Suprapubic skin (tissue), 4 donors: ENCODE data around the gene LIN37.

Experiments
- EP300 ChIP-seq: sonication (generic); formaldehyde crosslinking; IDR thresholded peaks from one replicate; pipeline ENCODE4 v1.6.1; 2017; ENCODE audit warnings: antibody characterized with exemption
- POLR2A ChIP-seq, 2 donors: fragments of 450-650 bp; IDR thresholded peaks; one replicate each; pipeline ENCODE4 v1.6.1; 2017; ENCODE audit warnings: antibody characterized with exemption in 2 of 2, mild to moderate bottlenecking in 2 of 2, moderate library complexity in 2 of 2
- POLR2AphosphoS5 ChIP-seq, 3 donors: sonication (generic); formaldehyde crosslinking; IDR thresholded peaks; one replicate each; pipeline ENCODE4 v1.6.1; 2017; ENCODE audit warnings: antibody characterized with exemption in 3 of 3
- TF ChIP-seq, protein P1 (sequence below), 2 donors: fragments of 200-600 bp in 1 of 2; fragments of 450-650 bp in 1 of 2; sonication (generic) in 1 of 2; IDR thresholded peaks; one replicate each; pipeline ENCODE4 v1.5.1; 2016 to 2019; ENCODE audit warnings: antibody characterized with exemption in 2 of 2, mild to moderate bottlenecking in 1 of 2, moderate library complexity in 1 of 2

DNA sequence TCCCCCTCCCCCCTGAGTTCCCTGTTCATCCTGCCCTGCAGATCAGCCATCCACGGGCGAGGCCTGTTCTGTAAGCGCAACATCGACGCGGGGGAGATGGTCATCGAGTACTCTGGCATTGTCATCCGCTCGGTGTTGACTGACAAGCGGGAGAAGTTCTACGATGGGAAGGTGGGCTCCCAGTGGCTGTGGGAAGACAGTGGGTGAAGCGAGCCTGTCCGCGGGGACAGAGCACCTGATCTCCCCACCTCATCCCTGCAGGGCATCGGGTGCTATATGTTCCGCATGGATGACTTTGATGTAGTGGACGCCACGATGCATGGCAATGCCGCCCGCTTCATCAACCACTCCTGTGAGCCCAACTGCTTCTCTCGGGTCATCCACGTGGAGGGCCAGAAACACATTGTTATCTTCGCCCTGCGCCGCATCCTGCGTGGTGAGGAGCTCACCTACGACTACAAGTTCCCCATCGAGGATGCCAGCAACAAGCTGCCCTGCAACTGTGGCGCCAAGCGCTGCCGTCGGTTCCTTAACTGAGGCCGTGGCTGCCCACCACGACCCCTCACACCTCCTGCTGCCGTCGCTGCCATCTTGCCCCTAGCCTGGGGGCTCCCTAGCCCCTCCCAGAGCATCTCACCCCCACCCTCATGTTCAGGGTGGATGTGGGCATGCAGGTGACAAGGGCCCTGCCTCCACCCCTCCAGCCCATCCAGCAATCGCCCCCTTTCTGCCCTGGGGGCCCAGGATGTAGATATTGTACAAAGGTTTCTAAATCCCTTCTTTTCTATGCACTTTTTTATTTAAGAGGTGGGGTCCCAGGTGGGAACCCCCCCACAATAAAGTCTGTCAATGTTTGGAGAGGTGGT, 10.1 kb upstream of the LIN37 start:
- TF ChIP-seq, protein P1, sequence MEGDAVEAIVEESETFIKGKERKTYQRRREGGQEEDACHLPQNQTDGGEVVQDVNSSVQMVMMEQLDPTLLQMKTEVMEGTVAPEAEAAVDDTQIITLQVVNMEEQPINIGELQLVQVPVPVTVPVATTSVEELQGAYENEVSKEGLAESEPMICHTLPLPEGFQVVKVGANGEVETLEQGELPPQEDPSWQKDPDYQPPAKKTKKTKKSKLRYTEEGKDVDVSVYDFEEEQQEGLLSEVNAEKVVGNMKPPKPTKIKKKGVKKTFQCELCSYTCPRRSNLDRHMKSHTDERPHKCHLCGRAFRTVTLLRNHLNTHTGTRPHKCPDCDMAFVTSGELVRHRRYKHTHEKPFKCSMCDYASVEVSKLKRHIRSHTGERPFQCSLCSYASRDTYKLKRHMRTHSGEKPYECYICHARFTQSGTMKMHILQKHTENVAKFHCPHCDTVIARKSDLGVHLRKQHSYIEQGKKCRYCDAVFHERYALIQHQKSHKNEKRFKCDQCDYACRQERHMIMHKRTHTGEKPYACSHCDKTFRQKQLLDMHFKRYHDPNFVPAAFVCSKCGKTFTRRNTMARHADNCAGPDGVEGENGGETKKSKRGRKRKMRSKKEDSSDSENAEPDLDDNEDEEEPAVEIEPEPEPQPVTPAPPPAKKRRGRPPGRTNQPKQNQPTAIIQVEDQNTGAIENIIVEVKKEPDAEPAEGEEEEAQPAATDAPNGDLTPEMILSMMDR (IDR thresholded peaks at IDR 0.05) = no peak
- TF ChIP-seq POLR2AphosphoS5 (IDR thresholded peaks at IDR 0.05) (no peak), POLR2A (IDR thresholded peaks at IDR 0.05) (no peak), EP300 (no peak)
